NCI-H2227 (cell line): ENCODE data around the gene ZNF586.
"Not testable (repeated sequence)": the region's sequence is repeated elsewhere in the genome, so short reads cannot be mapped to it uniquely, and the experiment has no call there.

Source experiments
- DNase-seq: peaks from one replicate; lab custom pipeline; 2025; ENCODE audit not compliant: unreplicated experiment; lab: John Stamatoyannopoulos, UW

Gene ZNF586

DNA sequence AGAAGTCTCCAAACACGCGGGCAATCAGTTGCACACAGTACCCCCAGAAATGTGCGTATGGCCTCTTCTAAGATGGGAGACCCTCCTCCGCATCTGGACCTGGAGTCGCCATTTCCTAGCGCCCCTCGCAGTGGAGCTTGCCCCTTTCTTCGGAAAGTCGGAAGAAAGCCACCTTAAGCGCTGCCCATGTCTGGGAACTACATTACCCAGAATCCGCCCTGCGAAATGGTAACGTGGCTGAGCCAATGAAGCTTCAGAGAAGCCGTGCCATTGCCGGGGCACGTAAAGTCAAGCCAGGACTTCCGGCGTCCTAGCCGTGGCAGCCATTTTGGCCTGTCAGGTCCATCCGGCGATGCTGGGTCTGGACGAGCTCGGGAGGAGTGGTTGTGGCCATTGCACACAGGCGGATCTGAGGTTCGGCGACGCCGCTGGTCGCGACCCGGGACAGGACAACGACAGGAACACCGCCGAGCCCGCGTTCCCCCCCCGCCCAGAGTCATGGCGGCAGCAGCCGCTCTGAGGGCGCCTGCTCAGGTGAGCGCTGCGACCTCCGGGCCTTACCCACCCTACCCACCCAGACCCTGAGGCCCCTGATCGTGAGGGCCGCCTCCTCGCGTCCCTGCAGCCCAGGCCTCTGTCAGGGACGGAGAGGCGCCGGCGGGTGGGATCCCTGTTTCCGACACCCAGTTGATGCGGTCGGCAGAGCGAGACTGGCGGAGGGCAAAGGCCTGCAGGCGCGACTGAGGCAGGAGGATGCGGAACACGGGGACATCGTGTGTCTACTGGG is at the start of gene ZNF586:
Gene ZNF586 (plus strand): TSS at position 332 of the 787 bp plus-strand sequence. CDS start 167 bp downstream, at position 499.
- DNase-seq = no peak

DNA sequence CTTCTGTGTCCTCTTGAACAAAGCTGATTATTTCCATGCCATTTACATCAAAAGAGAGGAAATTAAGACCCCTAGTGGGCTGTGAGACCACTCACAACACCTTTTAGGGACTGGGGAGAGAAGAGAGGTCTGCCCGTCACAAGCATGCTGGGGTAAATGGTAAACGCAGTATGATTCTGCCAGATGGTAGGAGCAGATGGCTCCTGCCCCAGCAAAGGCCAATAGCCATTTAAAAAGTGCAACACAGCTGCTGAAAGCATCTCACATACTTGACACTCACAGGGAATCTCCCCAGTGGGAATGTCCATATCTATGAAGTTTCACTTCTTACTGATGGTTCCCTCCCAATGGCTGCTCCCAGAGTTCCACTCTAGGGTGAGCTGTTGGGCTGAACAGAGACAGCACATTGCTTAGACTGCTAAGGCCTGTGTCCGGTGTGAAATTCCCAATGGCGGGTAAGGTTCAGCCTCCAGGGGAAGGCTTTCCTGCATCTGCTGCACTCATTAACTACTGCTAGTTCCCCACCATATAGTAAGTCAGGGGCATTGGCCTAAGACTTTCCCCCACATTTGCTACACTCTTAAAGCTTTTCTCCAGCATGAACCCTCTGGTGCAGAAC is 49.5 kb upstream of the ZNF586 start:
- no peak for DNase-seq

DNA sequence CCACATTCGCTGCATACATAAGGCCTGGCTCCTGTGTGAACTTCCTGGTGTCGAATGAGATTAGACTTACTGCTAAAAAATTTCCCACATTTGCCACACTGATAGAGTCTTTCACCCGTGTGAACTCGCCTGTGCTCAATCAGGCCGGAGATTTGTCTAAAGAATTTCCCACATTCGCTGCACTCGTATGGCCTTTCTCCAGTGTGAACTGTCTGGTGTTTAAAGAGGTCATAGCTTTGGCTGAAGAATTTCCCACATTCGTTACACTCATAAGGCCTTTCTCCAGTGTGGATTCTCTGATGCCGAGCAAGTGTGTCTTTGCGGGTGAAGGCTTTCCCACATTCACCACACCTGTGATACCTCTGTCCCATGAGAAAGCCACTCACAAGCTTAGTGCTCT is 48.6 kb upstream of the ZNF586 start:
- no peak for DNase-seq

GRCh38 chr19:57738320-57738719 is 31.2 kb upstream of the ZNF586 start:
- DNase-seq = not testable (repeated sequence)

DNA sequence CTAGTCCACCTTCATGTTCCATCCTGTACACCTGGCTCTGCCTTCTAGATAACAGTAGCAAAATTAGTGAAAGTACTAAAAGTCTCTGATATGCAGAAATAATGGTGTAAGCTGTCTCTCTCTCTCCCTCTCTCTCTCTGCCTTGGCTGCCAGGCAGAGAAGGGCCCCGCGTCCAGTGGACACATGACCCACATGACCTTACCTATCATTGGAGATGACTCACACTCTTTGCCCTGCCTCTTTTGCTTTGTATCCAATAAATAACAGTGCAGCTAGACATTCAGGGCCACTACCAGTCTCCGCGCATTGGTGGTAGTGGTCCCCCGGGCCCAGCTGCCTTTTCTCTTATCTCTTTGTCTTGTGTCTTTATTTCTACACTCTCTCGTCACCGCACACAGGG is 30.7 kb upstream of the ZNF586 start:
- not testable (repeated sequence) for DNase-seq

DNA sequence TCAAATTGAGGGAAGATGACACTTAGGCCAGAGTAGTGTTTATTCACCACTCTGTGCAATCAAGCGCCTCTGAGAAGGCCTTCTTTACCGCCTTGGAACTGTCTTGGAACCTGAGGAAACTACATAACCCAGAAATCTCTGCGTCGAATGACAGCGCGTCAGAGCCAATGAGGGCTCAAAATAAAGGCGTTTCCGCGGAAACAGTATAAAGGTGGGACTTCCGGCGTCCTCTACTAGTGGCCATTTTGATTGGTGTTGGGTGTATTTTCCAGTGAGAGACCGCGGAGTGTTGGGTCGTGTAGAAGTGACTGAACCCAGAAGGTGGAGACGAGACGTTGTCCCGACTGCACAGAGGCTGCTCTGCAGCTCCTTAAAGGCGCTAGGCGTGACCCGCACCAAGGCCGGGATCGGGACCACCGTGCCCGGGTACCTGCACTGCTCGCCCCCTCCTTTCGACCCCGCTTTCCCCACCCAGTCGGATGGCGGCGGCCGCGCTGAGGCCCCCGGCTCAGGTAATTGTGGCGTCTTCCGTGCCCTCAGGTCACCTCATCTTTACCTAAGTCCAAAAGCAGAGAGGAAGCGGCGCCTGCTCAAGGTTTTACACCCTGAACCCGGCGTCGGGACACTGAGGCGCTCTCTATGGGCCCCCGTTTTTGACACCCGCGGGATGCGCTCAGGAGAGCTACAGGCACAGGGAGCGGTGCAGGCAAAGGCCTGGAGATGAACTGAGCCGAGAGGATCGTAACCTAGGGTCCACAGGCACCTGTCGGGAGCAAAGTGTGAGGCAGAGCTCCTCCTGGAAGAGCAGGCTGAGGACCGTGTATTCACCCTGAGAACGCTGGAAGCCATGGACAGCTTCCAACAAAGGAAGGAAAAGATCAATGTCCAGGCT is 22.6 kb upstream of the ZNF586 start, which contains the start of gene ZNF776:
Gene ZNF776 (plus strand): TSS at position 236 of the 892 bp plus-strand sequence. CDS start 244 bp downstream, at position 480.
- DNase-seq = peak; percentile 99

GRCh38 chr19:57747472-57747807 is 22.0 kb upstream of the ZNF586 start:
- no peak for DNase-seq

DNA sequence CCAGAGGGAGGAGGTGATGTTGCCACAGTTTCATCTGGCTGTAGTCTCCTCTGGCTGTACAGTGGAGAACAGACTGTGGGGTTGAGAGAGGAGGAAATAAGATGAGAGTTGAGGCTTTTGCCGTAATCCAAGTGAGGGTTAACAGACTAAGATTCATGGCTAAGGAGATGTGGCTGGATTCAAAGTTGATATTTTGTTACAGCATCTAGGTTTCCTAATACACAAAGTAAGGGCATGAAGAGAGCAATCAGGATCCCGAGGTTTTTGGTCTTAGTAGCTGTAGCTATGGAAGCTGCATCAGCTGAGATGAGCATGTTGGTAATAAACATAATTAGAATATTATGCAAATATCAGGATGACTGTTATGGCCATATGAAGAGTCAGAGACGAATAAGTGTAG is 21.4 kb upstream of the ZNF586 start:
- DNase-seq = no peak

GRCh38 chr19:57754091-57754673 is 15.3 kb upstream of the ZNF586 start:
- no peak for DNase-seq

DNA sequence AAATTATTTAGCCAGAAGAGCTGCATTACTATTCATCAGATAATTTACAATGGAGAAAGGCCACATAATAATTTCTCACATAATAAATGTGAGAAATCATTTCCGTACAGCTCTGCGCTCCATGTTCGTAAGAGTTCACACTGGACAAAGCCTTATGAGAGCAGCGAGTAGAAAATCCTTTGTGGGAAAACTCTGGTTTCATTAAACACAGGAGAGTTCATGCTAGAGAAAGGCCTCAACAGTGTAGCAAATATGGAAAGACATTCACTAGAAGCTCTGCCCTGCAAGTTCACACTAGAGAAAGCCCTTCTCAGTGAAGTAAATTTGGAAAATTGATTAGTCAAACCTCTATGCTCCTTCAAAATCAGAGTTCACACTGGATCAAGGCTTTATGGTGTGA is 14.4 kb upstream of the ZNF586 start:
- no peak for DNase-seq

GRCh38 chr19:57757941-57758340 is 11.5 kb upstream of the ZNF586 start:
- no peak for DNase-seq

GRCh38 chr19:57759096-57759495 is 10.4 kb upstream of the ZNF586 start:
- no peak for DNase-seq

GRCh38 chr19:57771417-57771816 is 1.9 kb downstream of the ZNF586 start:
- no peak for DNase-seq

DNA sequence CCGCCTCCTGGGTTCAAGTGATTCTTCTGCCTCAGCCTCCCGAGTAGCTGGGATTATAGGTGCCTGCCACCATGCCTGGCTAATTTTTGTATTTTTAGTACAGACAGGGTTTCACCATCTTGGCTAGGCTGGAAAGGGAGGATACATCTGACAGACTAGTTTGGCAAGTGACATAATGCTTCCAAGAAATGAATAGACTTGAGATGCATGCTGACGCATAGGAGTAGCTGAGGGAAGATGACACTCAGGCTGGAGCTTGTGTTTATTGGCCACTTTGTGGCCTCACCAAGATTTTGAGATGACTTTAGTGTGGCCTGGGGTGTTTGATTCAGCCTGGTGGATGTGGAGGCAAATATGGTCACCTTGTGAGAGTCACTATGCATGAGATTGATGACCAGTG is 4.0 kb downstream of the ZNF586 start:
- no peak for DNase-seq

DNA sequence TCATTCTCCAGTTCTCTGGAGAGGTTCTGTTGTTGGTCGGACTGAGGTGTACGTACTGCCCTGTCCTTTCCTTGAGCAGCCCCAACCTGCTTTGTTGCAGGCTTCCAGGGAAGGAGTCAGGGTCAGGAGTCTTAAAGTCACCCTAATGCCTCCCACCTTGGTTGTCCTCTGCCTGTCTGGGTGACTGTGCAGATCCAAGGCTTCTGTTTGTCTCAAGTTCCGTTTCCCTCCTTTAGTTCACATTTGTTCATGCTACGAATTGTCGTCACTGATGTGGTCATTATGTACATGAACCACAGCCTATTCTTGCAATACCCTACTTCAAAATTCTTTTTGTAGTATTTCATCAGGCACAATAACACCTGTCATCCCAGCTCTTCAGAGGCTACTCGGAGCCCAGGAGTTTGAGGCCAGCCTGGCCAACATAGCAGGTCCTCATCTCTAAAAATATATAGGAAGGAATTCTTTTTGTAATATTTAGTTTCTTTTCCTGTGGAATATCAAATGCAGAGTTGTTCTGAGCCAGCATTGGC is 7.4 kb downstream of the ZNF586 start:
- DNase-seq = no peak

DNA sequence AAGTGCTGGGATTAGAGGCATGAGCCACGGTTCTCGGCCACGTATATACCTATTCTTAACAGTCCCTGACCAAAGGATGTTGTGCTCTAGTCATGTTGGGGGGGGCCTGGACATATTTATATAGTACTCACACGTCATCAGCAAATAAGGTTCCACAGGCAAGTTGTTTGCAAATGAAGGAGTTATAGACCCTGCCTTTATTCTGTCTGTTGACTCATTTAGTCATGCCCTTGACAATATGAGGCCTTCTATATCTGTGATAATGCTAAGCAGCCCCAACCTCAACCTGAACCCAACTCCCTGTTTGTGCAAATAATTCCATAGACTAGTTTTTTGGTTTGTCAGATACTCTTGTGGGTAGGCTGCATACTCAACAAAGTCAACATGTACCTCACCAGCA is 8.9 kb downstream of the ZNF586 start:
- no peak for DNase-seq

- DNase-seq = no peak
Observed at GRCh38 chr19:57779220-57779845, 9.9 kb downstream of the ZNF586 start.

DNA sequence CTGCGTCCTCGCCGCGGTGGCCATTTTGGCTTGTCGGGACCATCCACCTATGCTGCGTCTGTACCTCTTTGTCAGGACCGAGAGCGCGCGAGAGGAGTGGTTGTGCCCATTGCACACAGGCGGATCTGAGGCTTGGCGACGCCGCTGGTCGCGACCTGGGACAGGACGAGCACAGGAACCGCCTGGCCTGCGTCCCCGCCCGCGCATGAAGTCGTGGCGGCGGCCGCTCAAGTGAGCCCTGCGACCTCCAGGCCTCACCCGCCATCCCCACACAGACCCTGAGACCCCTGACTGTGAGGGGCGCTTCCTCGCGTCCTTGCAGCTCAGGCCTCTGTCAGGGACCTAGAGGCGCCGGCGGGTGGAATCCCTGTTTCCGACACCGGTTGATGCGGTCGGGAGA is 16.8 kb downstream of the ZNF586 start:
- DNase-seq = no peak

- DNase-seq = no peak
Observed at GRCh38 chr19:57786906-57787305, 17.4 kb downstream of the ZNF586 start.

DNA sequence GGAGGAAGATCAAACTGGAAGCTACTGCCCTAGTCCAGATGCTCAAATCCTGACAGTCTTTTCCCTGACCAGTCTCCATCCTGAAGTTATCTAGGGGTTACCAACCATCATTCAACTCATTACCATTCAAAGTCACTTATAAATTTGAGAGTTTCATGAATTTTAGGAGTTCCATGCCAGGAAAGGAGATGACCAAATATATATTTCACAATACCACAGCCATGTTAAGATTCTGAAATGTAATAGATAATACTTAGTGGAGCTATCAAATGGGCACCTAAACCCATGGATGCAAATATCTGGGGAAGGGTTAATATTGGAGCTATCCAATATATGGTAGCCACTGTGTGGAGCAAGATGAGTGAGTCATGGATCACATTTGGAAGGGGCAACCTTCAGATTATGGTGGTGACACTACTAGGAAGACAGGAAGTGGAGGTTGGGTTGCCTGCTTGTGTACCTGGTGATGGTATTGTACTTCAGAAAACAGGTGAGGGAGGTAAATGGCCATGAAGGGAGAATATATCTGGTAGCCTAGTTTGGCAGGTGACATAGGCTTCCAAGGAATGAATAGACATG is 18.7 kb downstream of the ZNF586 start:
- DNase-seq = no peak
